CD14-positive monocyte (primary cell): ENCODE results near the gene PTGR2. TPM values are rescaled to one million over a fixed set of nuclear protein-coding genes. Genes with fewer than 3 reads are reported as not detected.
A peak's percentile ranks its signal among the peaks of the same experiment; 100 is the strongest.

Experiments
- DNase-seq, 3 donors: peaks; one replicate each; pipeline ENCODE4 v3.0.0-alpha.2; 2011 to 2022
- H2AFZ ChIP-seq: 2 replicates; pipeline ENCODE4 v1.6.0; 2012; ENCODE audit warnings: mild to moderate bottlenecking, low read depth, low read length, inconsistent platforms; ENCODE audit not compliant: insufficient read depth, poor library complexity, severe bottlenecking
- H3K27ac ChIP-seq, 2 donors: 1 replicate in 1 of 2; 2 replicates in 1 of 2; pipeline ENCODE4 v1.5.1; 2012 to 2013; ENCODE audit warnings: low read length in 2 of 2, control low read depth in 1 of 2, inconsistent platforms in 1 of 2, low read depth in 1 of 2, mild to moderate bottlenecking in 1 of 2
- H3K27me3 ChIP-seq, 2 donors: one replicate each; pipeline versions ENCODE4 v1.6.0 to v1.6.1; 2011 to 2013; ENCODE audit warnings: low read length in 2 of 2; ENCODE audit not compliant: control insufficient read depth in 2 of 2, insufficient read depth in 2 of 2
- H3K36me3 ChIP-seq, 2 donors: replicated peaks in 1 of 2; 1 replicate in 1 of 2; 2 replicates in 1 of 2; pipeline versions ENCODE4 v1.5.1 to v1.6.1; 2012 to 2013; ENCODE audit warnings: low read length in 2 of 2, control low read depth in 1 of 2, inconsistent platforms in 1 of 2, mild to moderate bottlenecking in 1 of 2; ENCODE audit not compliant: insufficient read depth in 2 of 2, control insufficient read depth in 1 of 2
- H3K4me1 ChIP-seq, 2 donors: 1 replicate in 1 of 2; 2 replicates in 1 of 2; pipeline versions ENCODE4 v1.5.1 to v1.6.1; 2012 to 2013; ENCODE audit warnings: low read length in 2 of 2, control low read depth in 1 of 2, inconsistent platforms in 1 of 2, mild to moderate bottlenecking in 1 of 2, moderate library complexity in 1 of 2; ENCODE audit not compliant: insufficient read depth in 2 of 2, control insufficient read depth in 1 of 2
- H3K4me2 ChIP-seq: replicated peaks from 2 replicates; pipeline ENCODE3; 2012; ENCODE audit warnings: low read length, moderate library complexity, mild to moderate bottlenecking; ENCODE audit not compliant: poor library complexity, severe bottlenecking; ENCODE audit errors: extremely low read depth
- H3K4me3 ChIP-seq, 3 experiments: fragments of 200-600 bp in 1 of 3; sonication (generic) in 1 of 3; replicated peaks in 1 of 3; 1 replicate in 2 of 3; 2 replicates in 1 of 3; pipeline ENCODE4 v1.5.1; 2011 to 2013; ENCODE audit warnings: low read length in 3 of 3, mild to moderate bottlenecking in 3 of 3, control low read depth in 2 of 3, low read depth in 2 of 3, inconsistent platforms in 1 of 3, moderate library complexity in 1 of 3
- H3K79me2 ChIP-seq: 2 replicates; pipeline ENCODE4 v1.6.0; 2012; ENCODE audit warnings: mild to moderate bottlenecking, control low read depth, inconsistent platforms, low read length, moderate library complexity; ENCODE audit not compliant: insufficient read depth
- H3K9ac ChIP-seq: 2 replicates; pipeline ENCODE4 v1.6.0; 2017; ENCODE audit warnings: low read length, mild to moderate bottlenecking; ENCODE audit not compliant: insufficient read depth, poor library complexity, severe bottlenecking
- H3K9me3 ChIP-seq, 2 donors: replicated peaks in 1 of 2; 1 replicate in 1 of 2; 2 replicates in 1 of 2; pipeline versions ENCODE4 v1.5.1 to v1.6.1; 2012 to 2013; ENCODE audit warnings: low read length in 2 of 2, control low read depth in 1 of 2; ENCODE audit not compliant: control insufficient read depth in 1 of 2, insufficient read depth in 1 of 2
- H4K20me1 ChIP-seq: 2 replicates; pipeline ENCODE4 v1.6.0; 2012; ENCODE audit warnings: mild to moderate bottlenecking, low read length, control low read depth, moderate library complexity; ENCODE audit not compliant: insufficient read depth
- H3K27ac Mint-ChIP-seq, 7 donors: one replicate each; pipeline ENCODE4 v1.8.0; 2020; ENCODE audit warnings: mild to moderate bottlenecking in 7 of 7, mixed read lengths in 7 of 7, moderate library complexity in 6 of 7, inconsistent platforms in 2 of 7
- H3K27me3 Mint-ChIP-seq, 3 donors: one replicate each; pipeline ENCODE4 v1.8.0; 2021 to 2022; ENCODE audit warnings: low read depth in 3 of 3, mild to moderate bottlenecking in 3 of 3, mixed read lengths in 3 of 3, moderate library complexity in 3 of 3, inconsistent platforms in 1 of 3
- H3K36me3 Mint-ChIP-seq, 2 donors: one replicate each; pipeline ENCODE4 v1.8.0; 2020; ENCODE audit warnings: mixed read lengths in 2 of 2, inconsistent platforms in 1 of 2, mild to moderate bottlenecking in 1 of 2
- H3K4me1 Mint-ChIP-seq: one replicate; pipeline ENCODE4 v1.8.0; 2020; ENCODE audit warnings: mild to moderate bottlenecking, mixed read lengths
- H3K4me3 Mint-ChIP-seq, 2 donors: one replicate each; pipeline ENCODE4 v1.8.0; 2020; ENCODE audit warnings: mild to moderate bottlenecking in 2 of 2, mixed read lengths in 2 of 2, moderate library complexity in 1 of 2
- H3K9me3 Mint-ChIP-seq, 7 donors: one replicate each; pipeline ENCODE4 v1.8.0; 2020 to 2022; ENCODE audit warnings: mixed read lengths in 7 of 7, mild to moderate bottlenecking in 6 of 7, moderate library complexity in 6 of 7, inconsistent platforms in 2 of 7
- WGBS: methylation state at CpG from one replicate; pipeline ENCODE4 v1.1.5; 2013; ENCODE audit warnings: missing lambda C conversion rate; ENCODE audit not compliant: insufficient coverage; 5-methylcytosine and 5-hydroxymethylcytosine counted together
- intact Hi-C, 2 donors: fragments of 100-400 bp; cut with micrococcal nuclease; formaldehyde crosslinking; loops; one replicate each; pipeline versions ENCODE4 v1.15.0 to v1.15.1; 2023
- polyA plus RNA-seq, 3 donors: library from polyadenylated mRNA; depleted of rRNA in 1 of 3; unstranded in 2 of 3; stranded (reverse) in 1 of 3; fragments of 300-500 nt in 2 of 3; fragments of >200 nt in 1 of 3; fragmentation: Illumina TruSeq in 2 of 3; gene quantifications; 1 replicate in 2 of 3; 2 replicates in 1 of 3; pipeline ENCODE4 v1.2.3, GENCODE V29; 2012 to 2021
- TF ChIP-seq, protein P1 (sequence below): fragments of 200-600 bp; IDR thresholded peaks from one replicate; pipeline ENCODE4 v1.8.0; 2022; ENCODE audit warnings: antibody characterized with exemption, mild to moderate bottlenecking

PTGR2 gene
- polyA plus RNA-seq, 3 donors = 1.1 to 3.8 (median 1.1) TPM

DNA sequence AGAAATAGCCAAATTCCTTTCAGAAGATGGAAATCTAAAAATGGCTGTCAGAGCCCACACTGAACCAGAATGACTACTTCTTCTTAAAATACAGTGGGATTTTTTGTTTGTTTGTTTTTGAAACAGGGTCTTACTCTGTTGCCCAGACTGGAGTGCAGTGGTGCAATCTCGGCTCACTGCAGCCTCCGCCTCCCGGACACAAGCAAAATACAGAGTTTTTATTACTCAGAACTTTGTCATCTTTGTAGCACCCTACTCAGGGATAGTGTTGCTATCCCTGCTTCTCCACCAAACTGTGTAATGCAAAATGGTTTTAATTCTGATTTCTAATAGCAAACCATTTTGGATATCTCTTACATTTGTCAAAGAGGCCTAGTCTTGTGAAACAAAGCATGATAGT is 51.4 kb downstream of the PTGR2 start:
- TF ChIP-seq, protein P1, sequence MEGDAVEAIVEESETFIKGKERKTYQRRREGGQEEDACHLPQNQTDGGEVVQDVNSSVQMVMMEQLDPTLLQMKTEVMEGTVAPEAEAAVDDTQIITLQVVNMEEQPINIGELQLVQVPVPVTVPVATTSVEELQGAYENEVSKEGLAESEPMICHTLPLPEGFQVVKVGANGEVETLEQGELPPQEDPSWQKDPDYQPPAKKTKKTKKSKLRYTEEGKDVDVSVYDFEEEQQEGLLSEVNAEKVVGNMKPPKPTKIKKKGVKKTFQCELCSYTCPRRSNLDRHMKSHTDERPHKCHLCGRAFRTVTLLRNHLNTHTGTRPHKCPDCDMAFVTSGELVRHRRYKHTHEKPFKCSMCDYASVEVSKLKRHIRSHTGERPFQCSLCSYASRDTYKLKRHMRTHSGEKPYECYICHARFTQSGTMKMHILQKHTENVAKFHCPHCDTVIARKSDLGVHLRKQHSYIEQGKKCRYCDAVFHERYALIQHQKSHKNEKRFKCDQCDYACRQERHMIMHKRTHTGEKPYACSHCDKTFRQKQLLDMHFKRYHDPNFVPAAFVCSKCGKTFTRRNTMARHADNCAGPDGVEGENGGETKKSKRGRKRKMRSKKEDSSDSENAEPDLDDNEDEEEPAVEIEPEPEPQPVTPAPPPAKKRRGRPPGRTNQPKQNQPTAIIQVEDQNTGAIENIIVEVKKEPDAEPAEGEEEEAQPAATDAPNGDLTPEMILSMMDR = no peak
- Histone ChIP-seq H3K36me3 (peaks cover 82 to 97% of the 10 kb centered on the region in 2 donors), H3K4me3 (no peak overlapping the region), H2AFZ (no peak overlapping the region), H3K9ac (no peak overlapping the region), H3K79me2 (peaks cover 10% of the 10 kb centered on the region), H3K27me3 (no peaks in the 10 kb centered on the region), H4K20me1 (peaks cover 5% of the 10 kb centered on the region), H3K4me1 (no peaks in the 10 kb centered on the region), H3K4me2 (no peak overlapping the region), H3K27ac (no peak overlapping the region), H3K9me3 (no peaks in the 10 kb centered on the region)
- H3K36me3 Mint-ChIP-seq = peaks cover 71 to 87% of the 10 kb centered on the region in 2 donors
- no peak for DNase-seq
- intact Hi-C loops = no loop called here
- H3K4me3 Mint-ChIP-seq = no peak overlapping the region
- no peaks in the 10 kb centered on the region for H3K27me3 Mint-ChIP-seq
- H3K4me1 Mint-ChIP-seq = peaks cover 1% of the 10 kb centered on the region
- H3K9me3 Mint-ChIP-seq = no peaks in the 10 kb centered on the region
- 100% methylated on average over 3 of the region's 3 CpGs for WGBS
- peak overlapping the region in 1 of 7 donors; percentile 15 for H3K27ac Mint-ChIP-seq

DNA sequence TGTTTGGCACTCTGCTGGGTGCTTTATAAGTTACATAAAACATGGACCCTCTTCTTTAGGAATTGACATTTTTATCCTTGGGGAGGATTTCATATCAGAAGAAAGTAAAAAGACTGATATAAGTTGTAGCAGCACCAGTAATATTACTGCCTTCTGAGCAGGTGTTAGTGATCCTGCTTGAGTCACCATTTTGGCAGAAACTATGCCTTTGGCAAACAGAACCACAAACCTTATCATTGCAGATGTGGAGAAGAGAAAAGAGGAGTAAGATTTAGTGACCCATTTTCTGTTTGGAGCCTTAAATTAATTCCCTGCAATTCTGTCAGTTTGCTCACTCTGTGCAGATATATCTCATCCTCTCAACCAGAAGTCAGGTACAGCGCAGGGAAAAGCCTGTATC is 58.0 kb downstream of the PTGR2 start:
- no CpG with 5 or more reads among the region's 1 CpG for WGBS
- Mint-ChIP-seq H3K4me3 (no peak overlapping the region), H3K9me3 (peaks cover 0 to 6% (median 4%) of the 10 kb centered on the region in 7 donors), H3K36me3 (peaks cover 82 to 95% of the 10 kb centered on the region in 2 donors), H3K27ac (peak overlapping the region in 1 of 7 donors; percentile 37), H3K27me3 (no peaks in the 10 kb centered on the region), H3K4me1 (no peaks in the 10 kb centered on the region)
- Histone ChIP-seq H3K79me2 (peaks cover 17% of the 10 kb centered on the region), H3K27ac (no peak overlapping the region), H3K9ac (no peak overlapping the region), H4K20me1 (peaks cover 22% of the 10 kb centered on the region), H3K4me1 (no peaks in the 10 kb centered on the region), H3K36me3 (peaks cover 81 to 97% of the 10 kb centered on the region in 2 donors), H2AFZ (no peak overlapping the region), H3K4me3 (no peak overlapping the region), H3K4me2 (no peak overlapping the region), H3K9me3 (no peaks in the 10 kb centered on the region), H3K27me3 (no peaks in the 10 kb centered on the region)
- no peak for DNase-seq
- TF ChIP-seq, protein P1 = no peak
- intact Hi-C loops = no loop called here
